Brain microvascular endothelial cell (primary cell): ENCODE results near the gene ZBTB7C.

Experiments
- DNase-seq: peaks from one replicate; pipeline ENCODE4 v3.0.0-alpha.2; 2020
- H3K27ac ChIP-seq: fragments of 250-450 bp; sonication (Bioruptor Pico); 2 replicates; pipeline ENCODE4 v1.5.1; 2020; ENCODE audit warnings: mild to moderate bottlenecking, moderate library complexity
- H3K27me3 ChIP-seq: fragments of 250-450 bp; sonication (Bioruptor Pico); replicated peaks from 2 replicates; pipeline ENCODE4 v1.5.1; 2020; ENCODE audit warnings: mild to moderate bottlenecking
- H3K36me3 ChIP-seq: fragments of 250-450 bp; sonication (Bioruptor Pico); replicated peaks from 2 replicates; pipeline ENCODE4 v1.5.1; 2020; ENCODE audit warnings: mild to moderate bottlenecking
- H3K4me3 ChIP-seq: 2 replicates; pipeline ENCODE4 v1.5.1; 2011; ENCODE audit warnings: low read depth, mild to moderate bottlenecking, control low read depth, low read length, moderate library complexity
- CTCF ChIP-seq: IDR thresholded peaks from 2 replicates; pipeline ENCODE4 v1.5.1; 2011; ENCODE audit warnings: low read depth, mild to moderate bottlenecking, moderate library complexity, low read length, control low read depth, inconsistent platforms; ENCODE audit errors: missing control alignments
- in situ Hi-C: cut with HindIII; loops from 2 replicates; pipeline ENCODE4 v1.10.0; 2017; ENCODE audit warnings: low sequenced_read_pairs, low pct_ligation_motif_present

Gene ZBTB7C

GRCh38 chr18:48254077-48254602 is 155.0 kb downstream of the ZBTB7C start:
- in situ Hi-C loops, result no loop called here
- Histone ChIP-seq H3K36me3 (no peaks in the 10 kb centered on the region), H3K4me3 (no peak overlapping the region), H3K27ac (no peak overlapping the region), H3K27me3 (peaks cover 2% of the 10 kb centered on the region)
- DNase-seq, result no peak
- TF ChIP-seq CTCF, result no peak

- H3K27me3 ChIP-seq, result peaks cover 2% of the 10 kb centered on the region
- no peak overlapping the region for H3K27ac ChIP-seq
- no peak for TF ChIP-seq CTCF
- DNase-seq, result no peak
- no peaks in the 10 kb centered on the region for H3K36me3 ChIP-seq
- H3K4me3 ChIP-seq, result no peak overlapping the region
- in situ Hi-C loops, result no loop called here
Observed at GRCh38 chr18:48252525-48252924, 156.7 kb downstream of the ZBTB7C start.

DNA sequence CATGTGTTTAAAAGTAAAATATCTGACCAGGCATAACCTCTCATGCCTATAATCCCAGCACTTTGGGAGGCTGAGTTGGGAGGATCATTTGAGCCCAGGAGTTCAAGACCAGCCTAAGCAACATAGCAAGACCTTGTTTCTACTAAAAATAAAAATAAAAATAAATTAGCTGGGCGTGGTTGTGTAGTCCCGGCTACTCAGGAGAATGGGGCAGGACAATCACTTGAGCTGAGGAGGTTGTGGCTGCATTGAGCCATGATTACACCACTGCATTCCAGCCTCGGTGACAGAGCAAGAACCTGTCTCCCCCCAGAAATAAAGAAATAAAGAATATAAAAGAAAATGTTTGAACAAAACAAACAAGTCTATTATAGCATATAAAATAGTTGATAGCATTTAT is 158.3 kb downstream of the ZBTB7C start:
- DNase-seq, result no peak

DNA sequence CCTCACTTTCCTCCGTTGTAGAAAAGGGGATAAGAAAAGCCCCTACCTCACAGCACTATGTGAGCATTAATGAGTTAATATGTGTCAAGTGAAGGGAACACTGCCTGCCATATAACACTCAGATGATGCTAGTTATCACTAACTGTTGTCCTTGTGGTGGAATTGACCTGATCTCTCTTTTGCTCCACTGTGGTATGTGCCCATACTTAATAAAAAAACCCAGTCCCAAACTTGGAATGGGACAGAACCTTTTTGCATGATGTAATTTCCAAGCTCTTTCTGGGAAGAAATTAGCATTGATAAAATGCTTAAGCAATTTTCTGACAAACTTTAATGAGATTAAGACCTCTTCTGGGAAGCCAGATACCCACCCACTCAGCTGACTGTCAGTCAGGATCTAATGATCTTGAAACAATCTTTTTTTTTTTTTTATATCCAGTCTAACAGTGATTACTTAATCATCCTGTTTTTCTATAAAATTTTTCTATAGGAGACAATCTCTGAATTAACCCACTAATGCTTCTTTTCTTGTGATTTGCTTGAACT is 158.7 kb downstream of the ZBTB7C start:
- H3K27me3 ChIP-seq, result peaks cover 2% of the 10 kb centered on the region
- no peaks in the 10 kb centered on the region for H3K36me3 ChIP-seq
- H3K4me3 ChIP-seq, result no peak overlapping the region
- H3K27ac ChIP-seq, result no peak overlapping the region
- TF ChIP-seq CTCF, result no peak
- in situ Hi-C loops, result no loop called here
- no peak for DNase-seq

More for the DNA sequence above, 158.3 kb downstream of the ZBTB7C start:
- no peak for TF ChIP-seq CTCF
- in situ Hi-C loops, result no loop called here
- Histone ChIP-seq H3K27ac (no peak overlapping the region), H3K27me3 (peaks cover 2% of the 10 kb centered on the region), H3K36me3 (no peaks in the 10 kb centered on the region), H3K4me3 (no peak overlapping the region)

DNA sequence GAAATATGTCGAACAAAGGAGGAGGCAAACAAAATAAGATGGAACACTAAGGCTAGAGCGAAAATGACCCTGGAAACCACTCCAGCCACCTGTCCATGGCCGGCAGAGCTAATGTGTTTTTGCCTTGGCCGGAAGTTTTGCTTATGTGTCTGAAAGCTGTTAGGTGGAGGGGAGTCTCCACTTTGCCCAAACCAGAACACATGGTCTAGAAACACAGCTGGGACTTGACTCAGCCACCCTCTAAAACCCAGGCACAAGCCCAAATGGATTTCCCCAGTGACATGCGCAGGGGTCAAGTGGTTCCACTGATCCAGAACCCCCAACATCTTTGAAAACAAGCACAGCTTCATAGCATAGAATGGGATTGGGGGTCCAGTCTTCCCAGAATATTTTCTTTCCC is 159.3 kb downstream of the ZBTB7C start:
- no peak overlapping the region for H3K27ac ChIP-seq
- peaks cover 2% of the 10 kb centered on the region for H3K27me3 ChIP-seq
- H3K4me3 ChIP-seq, result no peak overlapping the region
- in situ Hi-C loops, result loop anchor here (25.0 kb wide), 1 partner anchor 187 kb away; no protein-coding TSS in a partner anchor
- DNase-seq, result no peak
- no peaks in the 10 kb centered on the region for H3K36me3 ChIP-seq
- TF ChIP-seq CTCF, result no peak

GRCh38 chr18:48244530-48244929 is 164.7 kb downstream of the ZBTB7C start:
- no peak for TF ChIP-seq CTCF
- Histone ChIP-seq H3K4me3 (no peak overlapping the region), H3K27ac (no peak overlapping the region), H3K27me3 (no peaks in the 10 kb centered on the region), H3K36me3 (no peaks in the 10 kb centered on the region)
- in situ Hi-C loops, result loop anchor here (25.0 kb wide), 1 partner anchor 193 kb away; no protein-coding TSS in a partner anchor
- DNase-seq, result no peak
